IMR-90 (cell line): ENCODE results near the gene CDH23. TPM values are rescaled to one million over a fixed set of nuclear protein-coding genes. Genes with fewer than 3 reads are reported as not detected.

Experiments
- ATAC-seq: fragments of 200-7000 bp; cut with Tn5 transposase; 2 replicates; pipeline ENCODE4 v1.9.1; 2020; ENCODE audit warnings: low read depth, mild to moderate bottlenecking, moderate library complexity
- BruUV-seq: library from RNA; stranded (reverse); fragments of 400-500 nt; replicated peaks from 2 replicates; lab custom pipeline; 2021; lab: Mats Ljungman, UMichigan
- CTCF ChIA-PET: fragments of 300-600 bp; formaldehyde crosslinking; extraction: SDS; loops from one replicate; lab custom pipeline; 2021; ENCODE audit warnings: antibody characterized with exemption; lab: Yijun Ruan, JAX
- POLR2A ChIA-PET: fragments of 300-600 bp; sonication (Branson Sonifier 250); formaldehyde crosslinking; loops from one replicate; lab custom pipeline; 2022; ENCODE audit warnings: antibody characterized with exemption; ENCODE audit not compliant: unreplicated experiment; lab: Charles Lee
- DNase-seq: peaks from one replicate; pipeline ENCODE4 v3.0.0; 2013
- H2AFZ ChIP-seq: replicated peaks from 2 replicates; pipeline ENCODE3; 2013; ENCODE audit warnings: low read length, mild to moderate bottlenecking; ENCODE audit not compliant: poor library complexity
- H2AK5ac ChIP-seq: 2 replicates; pipeline ENCODE4 v1.6.1; 2013; ENCODE audit warnings: low read depth, low read length, inconsistent platforms
- H2AK9ac ChIP-seq: replicated peaks from 2 replicates; pipeline ENCODE3; 2013; ENCODE audit warnings: mild to moderate bottlenecking, low read depth, low read length, moderate library complexity; ENCODE audit not compliant: poor library complexity
- H2BK120ac ChIP-seq: 2 replicates; pipeline ENCODE4 v1.6.1; 2013; ENCODE audit warnings: low read depth, low read length, inconsistent platforms
- H2BK15ac ChIP-seq: 3 replicates; pipeline ENCODE4 v1.6.1; 2013; ENCODE audit warnings: low read depth, low read length, inconsistent platforms
- H2BK20ac ChIP-seq: 2 replicates; pipeline ENCODE4 v1.6.1; 2013; ENCODE audit warnings: low read depth, mild to moderate bottlenecking, inconsistent platforms, low read length, moderate library complexity
- H2BK5ac ChIP-seq: 2 replicates; pipeline ENCODE4 v1.6.1; 2013; ENCODE audit warnings: mild to moderate bottlenecking, low read depth, low read length, inconsistent platforms; ENCODE audit not compliant: poor library complexity, severe bottlenecking
- H3K14ac ChIP-seq: replicated peaks from 2 replicates; pipeline ENCODE4 v1.6.1; 2013; ENCODE audit warnings: low read depth, low read length, inconsistent platforms
- H3K18ac ChIP-seq: 2 replicates; pipeline ENCODE4 v1.6.1; 2013; ENCODE audit warnings: low read depth, low read length, control low read depth
- H3K23ac ChIP-seq: 2 replicates; pipeline ENCODE4 v1.6.1; 2013; ENCODE audit warnings: low read depth, low read length, inconsistent platforms
- H3K27ac ChIP-seq: 2 replicates; pipeline ENCODE4 v1.5.1; 2013; ENCODE audit warnings: mild to moderate bottlenecking, control low read depth, low read length; ENCODE audit not compliant: insufficient read depth
- H3K27me3 ChIP-seq: 2 replicates; pipeline ENCODE4 v1.6.1; 2013; ENCODE audit warnings: low read length; ENCODE audit not compliant: control insufficient read depth, insufficient read depth
- H3K36me3 ChIP-seq: 2 replicates; pipeline ENCODE4 v1.6.1; 2013; ENCODE audit warnings: low read length, mixed read lengths; ENCODE audit not compliant: control insufficient read depth, insufficient read depth
- H3K4ac ChIP-seq: 2 replicates; pipeline ENCODE4 v1.6.1; 2013; ENCODE audit warnings: low read depth, low read length, inconsistent platforms
- H3K4me1 ChIP-seq: 2 replicates; pipeline ENCODE4 v1.6.1; 2013; ENCODE audit warnings: low read length, mixed read lengths; ENCODE audit not compliant: control insufficient read depth, insufficient read depth
- H3K4me2 ChIP-seq: 2 replicates; pipeline ENCODE4 v1.6.1; 2013; ENCODE audit warnings: low read depth, mild to moderate bottlenecking, control low read depth, low read length, moderate library complexity
- H3K4me3 ChIP-seq: 2 replicates; pipeline ENCODE4 v1.5.1; 2013; ENCODE audit warnings: low read depth, mild to moderate bottlenecking, control low read depth, low read length, moderate library complexity; ENCODE audit not compliant: insufficient read depth
- H3K56ac ChIP-seq: 2 replicates; pipeline ENCODE4 v1.6.1; 2013; ENCODE audit warnings: low read length, inconsistent platforms; ENCODE audit not compliant: insufficient read depth; ENCODE audit errors: extremely low read depth
- H3K79me1 ChIP-seq, 2 experiments: 2 replicates each; pipeline ENCODE4 v1.6.1; 2013; ENCODE audit warnings: low read length in 2 of 2, inconsistent platforms in 1 of 2, low read depth in 1 of 2
- H3K9ac ChIP-seq: 2 replicates; pipeline ENCODE4 v1.6.1; 2013; ENCODE audit warnings: low read depth, low read length, control low read depth
- H3K9me1 ChIP-seq: 2 replicates; pipeline ENCODE4 v1.6.1; 2013; ENCODE audit warnings: low read length, inconsistent platforms; ENCODE audit not compliant: insufficient read depth
- H3K9me3 ChIP-seq: 2 replicates; pipeline ENCODE4 v1.6.1; 2013; ENCODE audit warnings: low read length; ENCODE audit not compliant: control insufficient read depth, insufficient read depth
- H4K20me1 ChIP-seq: 2 replicates; pipeline ENCODE4 v1.6.1; 2013; ENCODE audit warnings: low read length, inconsistent platforms; ENCODE audit not compliant: insufficient read depth
- H4K5ac ChIP-seq: 2 replicates; pipeline ENCODE4 v1.6.1; 2013; ENCODE audit warnings: mild to moderate bottlenecking, low read depth, low read length, control low read depth
- H4K8ac ChIP-seq, 2 experiments: 2 replicates each; pipeline ENCODE4 v1.6.1; 2013; ENCODE audit warnings: low read depth in 2 of 2, low read length in 2 of 2, control low read depth in 1 of 2, inconsistent platforms in 1 of 2
- H4K91ac ChIP-seq: 2 replicates; pipeline ENCODE4 v1.6.1; 2013; ENCODE audit warnings: low read depth, low read length, inconsistent platforms; ENCODE audit not compliant: insufficient read depth
- CHD1 ChIP-seq: IDR thresholded peaks from 2 replicates; pipeline ENCODE4 v1.6.1; 2012; ENCODE audit warnings: low read depth, low read length, improper control_type of control experiment
- NFE2L2 ChIP-seq: fragments of 150-350 bp; IDR thresholded peaks from 2 replicates; pipeline ENCODE4 v1.6.1; 2016; ENCODE audit warnings: low read depth, mild to moderate bottlenecking, low read length
- WGBS, 2 experiments: methylation state at CpG; one replicate each; pipeline versions ENCODE4 v1.1.5 to v1.1.7; 2013; ENCODE audit warnings: missing lambda C conversion rate in 2 of 2; ENCODE audit not compliant: insufficient read length in 1 of 2; ENCODE audit errors: extremely low coverage in 2 of 2; 5-methylcytosine and 5-hydroxymethylcytosine counted together
- dilution Hi-C: fragments of 300-500 bp; cut with HindIII; formaldehyde crosslinking; loops from one replicate; pipeline ENCODE4 v1.14.3; 2018; ENCODE audit warnings: low sequenced_read_pairs; ENCODE audit not compliant: unreplicated experiment
- in situ Hi-C: fragments of 300-500 bp; cut with MboI; formaldehyde crosslinking; loops from 3 replicates; pipeline ENCODE4 v1.14.3; 2019; ENCODE audit warnings: low sequenced_read_pairs, inconsistent platforms, mixed read lengths
- intact Hi-C: fragments of 100-400 bp; cut with micrococcal nuclease; formaldehyde crosslinking; loops from 2 replicates; pipeline ENCODE4 v1.10.0; 2022
- polyA plus RNA-seq, 3 experiments: library from polyadenylated mRNA; depleted of rRNA; stranded (reverse); fragments of >200 nt; gene quantifications; 2 replicates each; pipeline ENCODE4 v1.2.3, GENCODE V29; 2012; ENCODE audit warnings: low replicate concordance in 1 of 3
- total RNA-seq: library from RNA; depleted of rRNA; stranded (reverse); fragments of >200 nt; gene quantifications from 2 replicates; pipeline ENCODE4 v1.2.3, GENCODE V29; 2012
- TF ChIP-seq, protein P1 (sequence below): conservative IDR thresholded peaks from 2 replicates; pipeline ENCODE4 v1.5.1; 2012; ENCODE audit warnings: mild to moderate bottlenecking, low read depth, low read length, improper control_type of control experiment

Gene CDH23
- total and polyA plus RNA-seq, 2 of the 4 experiments (the other 2 are of a cell fraction): under 0.01 to 0.03 TPM

DNA sequence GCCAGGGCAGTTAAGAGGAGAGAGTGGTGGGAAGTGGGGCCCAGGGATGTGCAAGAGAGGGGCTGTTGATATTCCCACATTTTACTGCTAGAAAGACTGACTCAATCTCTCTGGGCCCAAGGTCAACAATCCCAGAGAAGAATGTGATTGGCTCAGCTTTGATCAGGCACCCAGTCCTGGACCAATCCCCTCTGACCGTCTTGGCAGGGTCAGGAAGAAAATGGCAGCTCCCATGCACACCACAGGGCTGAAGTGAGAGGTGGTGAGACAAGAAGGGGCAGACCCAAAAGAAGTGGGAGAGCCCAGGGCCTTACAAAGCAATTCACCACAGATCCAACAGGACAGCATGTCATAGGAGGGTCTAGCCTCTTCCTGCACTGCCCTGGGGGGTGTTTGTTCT is 326.1 kb downstream of the CDH23 start:
- ChIA-PET POLR2A (no interaction called here), CTCF (no interaction called here)
- intact Hi-C loops: no loop called here
- no peak for TF ChIP-seq NFE2L2
- TF ChIP-seq CHD1: no peak
- TF ChIP-seq, protein P1, sequence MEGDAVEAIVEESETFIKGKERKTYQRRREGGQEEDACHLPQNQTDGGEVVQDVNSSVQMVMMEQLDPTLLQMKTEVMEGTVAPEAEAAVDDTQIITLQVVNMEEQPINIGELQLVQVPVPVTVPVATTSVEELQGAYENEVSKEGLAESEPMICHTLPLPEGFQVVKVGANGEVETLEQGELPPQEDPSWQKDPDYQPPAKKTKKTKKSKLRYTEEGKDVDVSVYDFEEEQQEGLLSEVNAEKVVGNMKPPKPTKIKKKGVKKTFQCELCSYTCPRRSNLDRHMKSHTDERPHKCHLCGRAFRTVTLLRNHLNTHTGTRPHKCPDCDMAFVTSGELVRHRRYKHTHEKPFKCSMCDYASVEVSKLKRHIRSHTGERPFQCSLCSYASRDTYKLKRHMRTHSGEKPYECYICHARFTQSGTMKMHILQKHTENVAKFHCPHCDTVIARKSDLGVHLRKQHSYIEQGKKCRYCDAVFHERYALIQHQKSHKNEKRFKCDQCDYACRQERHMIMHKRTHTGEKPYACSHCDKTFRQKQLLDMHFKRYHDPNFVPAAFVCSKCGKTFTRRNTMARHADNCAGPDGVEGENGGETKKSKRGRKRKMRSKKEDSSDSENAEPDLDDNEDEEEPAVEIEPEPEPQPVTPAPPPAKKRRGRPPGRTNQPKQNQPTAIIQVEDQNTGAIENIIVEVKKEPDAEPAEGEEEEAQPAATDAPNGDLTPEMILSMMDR: no peak
- Histone ChIP-seq H4K20me1 (no peaks in the 10 kb centered on the region), H2BK20ac (no peak overlapping the region), H2AK5ac (no peak overlapping the region), H3K4ac (no peak overlapping the region), H2BK15ac (no peak overlapping the region), H3K56ac (no peak overlapping the region), H3K9me1 (no peaks in the 10 kb centered on the region), H3K79me1 (no peaks in the 10 kb centered on the region), H3K4me2 (no peak overlapping the region), H3K9ac (no peak overlapping the region), H2BK120ac (no peak overlapping the region), H3K18ac (no peak overlapping the region), H2AFZ (no peak overlapping the region), H2BK5ac (no peak overlapping the region), H3K4me3 (no peak overlapping the region), H2AK9ac (no peak overlapping the region), H3K4me1 (peaks cover 11% of the 10 kb centered on the region; the same call in 1 of the 2 replicates), H3K14ac (no peak overlapping the region), H3K27me3 (peaks cover 13% of the 10 kb centered on the region), H3K36me3 (no peaks in the 10 kb centered on the region), H3K23ac (no peak overlapping the region), H4K8ac (no peak overlapping the region), H3K27ac (no peak overlapping the region), H3K9me3 (no peaks in the 10 kb centered on the region; the same call in 1 of the 2 replicates), H4K5ac (no peak overlapping the region), H4K91ac (no peak overlapping the region)
- dilution Hi-C loops: no loop called here
- no CpG with 5 or more reads among the region's 1 CpG for WGBS, 2 experiments
- in situ Hi-C loops: no loop called here
- ATAC-seq: no peak
- DNase-seq: no peak
- no TSS peak for BruUV-seq
